ENCODE results near the gene RFX1. TPM values are rescaled to one million over a fixed set of nuclear protein-coding genes. Genes with fewer than 3 reads are reported as not detected.
A peak's percentile ranks its signal among the peaks of the same experiment; 100 is the strongest.

The RFX1 gene
- total and polyA plus RNA-seq, 2 experiments from 2014 or later: 1.7 to 2.5 TPM

DNA sequence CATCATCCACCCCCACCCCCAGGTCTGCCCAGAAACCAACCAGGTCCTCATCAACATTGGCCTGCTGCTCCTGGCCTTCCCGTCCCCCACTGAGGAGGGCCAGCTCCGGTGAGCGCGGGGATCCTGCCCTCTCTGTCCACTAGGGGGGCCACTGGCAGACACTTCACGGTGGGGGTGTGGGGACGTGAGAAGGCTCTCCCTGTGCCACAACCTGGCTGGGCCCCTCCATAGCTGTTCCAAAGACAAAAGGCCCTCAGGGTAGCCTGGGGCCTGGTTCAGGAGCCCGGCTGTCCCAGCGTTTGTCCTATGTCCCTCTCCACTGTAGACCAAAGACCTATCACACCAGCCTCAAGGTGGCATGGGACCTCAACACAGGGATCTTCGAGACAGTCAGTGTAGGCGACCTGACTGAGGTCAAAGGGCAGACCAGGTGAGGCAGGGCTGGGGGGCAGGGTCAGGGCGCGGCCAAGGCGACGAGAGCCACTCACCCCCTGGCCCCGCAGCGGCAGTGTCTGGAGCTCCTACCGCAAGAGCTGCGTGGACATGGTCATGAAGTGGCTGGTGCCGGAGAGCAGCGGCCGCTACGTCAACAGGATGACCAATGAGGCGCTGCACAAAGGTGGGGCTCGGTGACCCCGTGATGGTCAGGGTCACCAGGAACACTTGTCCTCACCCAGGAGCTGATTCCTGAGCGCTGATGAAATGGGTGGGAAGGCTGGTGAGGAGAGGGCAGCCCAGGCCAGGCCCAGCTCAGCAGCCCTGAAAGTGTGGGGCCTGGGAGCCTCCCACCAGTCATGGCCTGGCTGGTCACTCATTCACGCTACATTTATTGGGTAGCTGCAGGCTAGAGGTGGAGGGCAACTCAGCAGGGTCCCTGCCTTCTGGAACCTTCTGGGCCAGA is 45.9 kb downstream of the RFX1 start:
- DNase-seq: peak; percentile 40
- Histone ChIP-seq H3K27me3 (replicated peaks; ENCODE audit: insufficient read depth) (no peaks in the 10 kb centered on the region), H3K9ac (no peak overlapping the region), H3K9me3 (ENCODE audit: low read depth) (no peaks in the 10 kb centered on the region), H3F3A (ENCODE audit: insufficient read depth) (peaks cover 9% of the 10 kb centered on the region; the same call in 1 of the 2 replicates), H3K4me3 (no peak overlapping the region), H3K4me2 (ENCODE audit: unreplicated experiment) (no peak overlapping the region), H3K79me2 (ENCODE audit: insufficient read depth) (peaks cover 2% of the 10 kb centered on the region), H2AFZ (no peak overlapping the region), H3K36me3 (ENCODE audit: low read depth) (peaks cover 4% of the 10 kb centered on the region; the same call in 1 of the 2 replicates), H3K27ac (no peak overlapping the region), H3K4me1 (ENCODE audit: insufficient read depth) (no peaks in the 10 kb centered on the region), H4K20me1 (ENCODE audit: insufficient read depth) (no peaks in the 10 kb centered on the region), H3K9me2 (ENCODE audit: insufficient read depth) (no peaks in the 10 kb centered on the region)
- 89 to 91% methylated on average over 22 to 27 of the region's 27 CpGs for WGBS, 2 experiments (ENCODE audit: low coverage in 1 of 2, low lambda C conversion rate in 2 of 2, missing lambda C conversion rate in 2 of 2)
- in situ Hi-C loops (cut with MboI): no loop called here
- no peak for TF ChIP-seq EZH2phosphoT487 (IDR thresholded peaks at IDR 0.05; ENCODE audit: insufficient read depth, low read depth)

GRCh38 chr19:13959141-13959961 is 46.8 kb downstream of the RFX1 start:
- Histone ChIP-seq H2AFZ (no peak overlapping the region), H3K9ac (no peak overlapping the region), H3K79me2 (ENCODE audit: insufficient read depth) (peaks cover 11% of the 10 kb centered on the region), H3K9me3 (ENCODE audit: low read depth) (no peaks in the 10 kb centered on the region), H3K27ac (no peak overlapping the region), H3K9me2 (ENCODE audit: insufficient read depth) (no peaks in the 10 kb centered on the region), H4K20me1 (ENCODE audit: insufficient read depth) (no peaks in the 10 kb centered on the region), H3K4me2 (ENCODE audit: unreplicated experiment) (no peak overlapping the region), H3K36me3 (ENCODE audit: low read depth) (peaks cover 4% of the 10 kb centered on the region; the same call in 1 of the 2 replicates), H3K4me1 (ENCODE audit: insufficient read depth) (no peaks in the 10 kb centered on the region), H3K27me3 (replicated peaks; ENCODE audit: insufficient read depth) (no peaks in the 10 kb centered on the region), H3K4me3 (no peak overlapping the region), H3F3A (ENCODE audit: insufficient read depth) (0 out of 2 replicates have a peak, but pooled peaks cover 3% of the 10 kb centered on the region)
- DNase-seq: no peak
- in situ Hi-C loops (cut with MboI): no loop called here
- WGBS, 2 experiments (ENCODE audit: low coverage in 1 of 2, low lambda C conversion rate in 2 of 2, missing lambda C conversion rate in 2 of 2): 89 to 97% methylated on average over 37 to 41 of the region's 41 CpGs
- TF ChIP-seq EZH2phosphoT487 (IDR thresholded peaks at IDR 0.05; ENCODE audit: insufficient read depth, low read depth): no peak
- no peak for TF ChIP-seq EZH2 (IDR thresholded peaks at IDR 0.05; ENCODE audit: insufficient read depth, poor library complexity, severe bottlenecking)

GRCh38 chr19:13958043-13958442 is 48.1 kb downstream of the RFX1 start:
- peaks cover 5% of the 10 kb centered on the region for H3K4me1 ChIP-seq (ENCODE audit: insufficient read depth)
- H3K9me2 ChIP-seq (ENCODE audit: insufficient read depth): no peaks in the 10 kb centered on the region
- H3K27me3 ChIP-seq (replicated peaks; ENCODE audit: insufficient read depth): no peaks in the 10 kb centered on the region
- 83 to 90% methylated on average over 11 to 12 of the region's 12 CpGs for WGBS, 2 experiments (ENCODE audit: low coverage in 1 of 2, low lambda C conversion rate in 2 of 2, missing lambda C conversion rate in 2 of 2)
- H4K20me1 ChIP-seq (ENCODE audit: insufficient read depth): no peaks in the 10 kb centered on the region
- in situ Hi-C loops (cut with MboI): no loop called here
- peaks cover 24% of the 10 kb centered on the region for H3K79me2 ChIP-seq (ENCODE audit: insufficient read depth)
- 0 out of 2 replicates have a peak, but pooled peaks cover 3% of the 10 kb centered on the region for H3F3A ChIP-seq (ENCODE audit: insufficient read depth)
- no peak for DNase-seq
- H3K9me3 ChIP-seq (ENCODE audit: low read depth): no peaks in the 10 kb centered on the region
- H3K4me3 ChIP-seq: no peak overlapping the region
- H3K9ac ChIP-seq: no peak overlapping the region
- H2AFZ ChIP-seq: no peak overlapping the region
- no peak overlapping the region for H3K4me2 ChIP-seq (ENCODE audit: unreplicated experiment)
- peaks cover 4% of the 10 kb centered on the region; the same call in 1 of the 2 replicates for H3K36me3 ChIP-seq (ENCODE audit: low read depth)
- no peak for TF ChIP-seq EZH2phosphoT487 (IDR thresholded peaks at IDR 0.05; ENCODE audit: insufficient read depth, low read depth)
- no peak for TF ChIP-seq EZH2 (IDR thresholded peaks at IDR 0.05; ENCODE audit: insufficient read depth, poor library complexity, severe bottlenecking)
- no peak overlapping the region for H3K27ac ChIP-seq

- no peaks in the 10 kb centered on the region for H4K20me1 ChIP-seq (ENCODE audit: insufficient read depth)
- in situ Hi-C loops (cut with MboI): no loop called here
- H3K9me3 ChIP-seq (ENCODE audit: low read depth): no peaks in the 10 kb centered on the region
- H3K4me1 ChIP-seq (ENCODE audit: insufficient read depth): peaks cover 5% of the 10 kb centered on the region
- TF ChIP-seq EZH2phosphoT487 (IDR thresholded peaks at IDR 0.05; ENCODE audit: insufficient read depth, low read depth) (no peak), EZH2 (IDR thresholded peaks at IDR 0.05; ENCODE audit: insufficient read depth, poor library complexity, severe bottlenecking) (no peak)
- H3F3A ChIP-seq (ENCODE audit: insufficient read depth): 0 out of 2 replicates have a peak, but pooled peaks cover 3% of the 10 kb centered on the region
- H2AFZ ChIP-seq: no peak overlapping the region
- H3K4me3 ChIP-seq: no peak overlapping the region
- H3K36me3 ChIP-seq (ENCODE audit: low read depth): peaks cover 4% of the 10 kb centered on the region; the same call in 1 of the 2 replicates
- H3K4me2 ChIP-seq (ENCODE audit: unreplicated experiment): no peak overlapping the region
- H3K27ac ChIP-seq: no peak overlapping the region
- no peaks in the 10 kb centered on the region for H3K27me3 ChIP-seq (replicated peaks; ENCODE audit: insufficient read depth)
- H3K9ac ChIP-seq: no peak overlapping the region
- peaks cover 27% of the 10 kb centered on the region for H3K79me2 ChIP-seq (ENCODE audit: insufficient read depth)
- DNase-seq: no peak
- no peaks in the 10 kb centered on the region for H3K9me2 ChIP-seq (ENCODE audit: insufficient read depth)
- 62 to 66% methylated on average over 8 of the region's 8 CpGs for WGBS, 2 experiments (ENCODE audit: low coverage in 1 of 2, low lambda C conversion rate in 2 of 2, missing lambda C conversion rate in 2 of 2)
Measured at GRCh38 chr19:13957051-13957450, 49.1 kb downstream of the RFX1 start.

Data from GM23248 (cell line).